DND-41 (cell line): ENCODE results near the gene PTCD2.

Experiments used
- ATAC-seq: fragments of 200-7000 bp; cut with Tn5 transposase; 3 replicates; pipeline ENCODE4 v1.9.1; 2021; ENCODE audit warnings: low read depth; ENCODE audit not compliant: insufficient read depth
- DNase-seq: peaks from one replicate; pipeline ENCODE4 v3.0.0-alpha.2; 2020
- H2AFZ ChIP-seq: 2 replicates; pipeline ENCODE4 v1.6.0; 2012; ENCODE audit warnings: low read depth, low read length
- H3K27ac ChIP-seq: 2 replicates; pipeline ENCODE4 v1.5.1; 2012; ENCODE audit warnings: low read length, inconsistent platforms
- H3K27me3 ChIP-seq: fragments of 200-600 bp; sonication (generic); 2 replicates; pipeline ENCODE4 v1.6.0; 2012; ENCODE audit warnings: low read length, mild to moderate bottlenecking, inconsistent platforms; ENCODE audit not compliant: insufficient read depth, poor library complexity
- H3K36me3 ChIP-seq: 2 replicates; pipeline ENCODE4 v1.5.1; 2012; ENCODE audit warnings: low read length, inconsistent platforms; ENCODE audit not compliant: insufficient read depth
- H3K4me1 ChIP-seq: 2 replicates; pipeline ENCODE4 v1.5.1; 2012; ENCODE audit warnings: mild to moderate bottlenecking, low read length; ENCODE audit not compliant: insufficient read depth
- H3K4me2 ChIP-seq: 2 replicates; pipeline ENCODE4 v1.6.0; 2012; ENCODE audit warnings: mild to moderate bottlenecking, moderate library complexity, low read length, inconsistent platforms; ENCODE audit not compliant: insufficient read depth
- H3K4me3 ChIP-seq, 2 experiments: fragments of 200-600 bp in 1 of 2; shearing (Covaris generic) in 1 of 2; 2 replicates each; pipeline ENCODE4 v1.5.1; 2012 to 2016; ENCODE audit warnings: inconsistent platforms in 2 of 2, low read length in 2 of 2, mild to moderate bottlenecking in 2 of 2, low read depth in 1 of 2, moderate library complexity in 1 of 2
- H3K79me2 ChIP-seq: 2 replicates; pipeline ENCODE4 v1.6.0; 2012; ENCODE audit warnings: low read length, inconsistent platforms; ENCODE audit not compliant: insufficient read depth
- H3K9ac ChIP-seq: 2 replicates; pipeline ENCODE4 v1.6.0; 2012; ENCODE audit warnings: low read depth, mild to moderate bottlenecking, inconsistent platforms, low read length, moderate library complexity
- H3K9me3 ChIP-seq: 2 replicates; pipeline ENCODE4 v1.5.1; 2012; ENCODE audit warnings: low read length, moderate library complexity, mild to moderate bottlenecking, inconsistent platforms; ENCODE audit not compliant: insufficient read depth, severe bottlenecking
- H4K20me1 ChIP-seq: 2 replicates; pipeline ENCODE4 v1.6.0; 2012; ENCODE audit warnings: low read length; ENCODE audit not compliant: insufficient read depth
- CTCF ChIP-seq: IDR thresholded peaks from 2 replicates; pipeline ENCODE4 v1.5.1; 2012; ENCODE audit warnings: borderline replicate concordance, low read length, moderate library complexity, mild to moderate bottlenecking; ENCODE audit not compliant: poor library complexity, severe bottlenecking; ENCODE audit errors: extremely low read depth
- EZH2 ChIP-seq: IDR thresholded peaks from 3 replicates; pipeline ENCODE4 v1.6.1; 2012; ENCODE audit warnings: borderline replicate concordance, low read depth, mild to moderate bottlenecking, moderate library complexity, low read length, inconsistent platforms; ENCODE audit not compliant: severe bottlenecking

PTCD2 gene

GRCh38 chr5:72273547-72273946 lies 46.6 kb upstream of the PTCD2 start:
- Histone ChIP-seq H3K27me3 (no peaks in the 10 kb centered on the region), H2AFZ (no peak overlapping the region), H3K79me2 (peaks cover 5% of the 10 kb centered on the region; the same call in 1 of the 2 replicates), H3K27ac (no peak overlapping the region), H4K20me1 (peaks cover 11% of the 10 kb centered on the region; the same call in 1 of the 2 replicates), H3K36me3 (peaks cover 8% of the 10 kb centered on the region; the same call in 1 of the 2 replicates), H3K4me2 (no peak overlapping the region), H3K9me3 (no peaks in the 10 kb centered on the region), H3K9ac (no peak overlapping the region), H3K4me1 (no peaks in the 10 kb centered on the region), H3K4me3 (no peak overlapping the region)
- no peak for ATAC-seq
- no peak for DNase-seq
- TF ChIP-seq CTCF (no peak), EZH2 (no peak)

DNA sequence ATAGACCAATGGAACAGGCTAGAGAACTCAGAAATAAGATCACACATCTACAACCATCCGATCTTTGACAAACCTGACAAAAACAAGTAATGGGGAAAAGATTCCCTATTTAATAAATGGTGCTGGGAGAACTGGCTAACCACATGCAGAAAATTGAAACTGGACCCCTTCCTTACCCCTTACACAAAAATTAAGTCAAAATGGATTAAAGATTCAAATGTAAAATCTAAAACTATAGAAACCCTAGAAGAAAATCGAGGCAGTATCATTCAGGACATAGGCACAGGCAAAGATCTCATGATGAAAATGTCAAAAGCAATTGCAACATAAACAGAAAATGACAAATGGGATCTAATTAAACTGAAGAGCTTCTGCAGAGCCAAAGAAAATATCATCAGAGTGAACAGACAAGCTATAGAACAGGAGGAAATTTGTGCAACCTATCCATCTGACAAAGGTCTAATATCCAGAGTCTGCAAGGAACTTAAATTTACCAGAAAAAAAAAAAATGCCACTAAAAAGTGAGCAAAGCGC lies 43.9 kb upstream of the PTCD2 start:
- H2AFZ ChIP-seq, result no peak overlapping the region
- no peaks in the 10 kb centered on the region for H3K9me3 ChIP-seq
- H3K27ac ChIP-seq, result no peak overlapping the region
- no peaks in the 10 kb centered on the region for H3K27me3 ChIP-seq
- TF ChIP-seq CTCF (no peak), EZH2 (no peak)
- H3K4me3 ChIP-seq, result no peak overlapping the region
- no peak for DNase-seq
- no peak overlapping the region for H3K9ac ChIP-seq
- peaks cover 25% of the 10 kb centered on the region; the same call in 1 of the 2 replicates for H3K36me3 ChIP-seq
- no peaks in the 10 kb centered on the region for H3K4me1 ChIP-seq
- H3K4me2 ChIP-seq, result no peak overlapping the region
- ATAC-seq, result no peak
- H4K20me1 ChIP-seq, result peaks cover 6% of the 10 kb centered on the region; the same call in 1 of the 2 replicates
- peaks cover 5% of the 10 kb centered on the region; the same call in 1 of the 2 replicates for H3K79me2 ChIP-seq

DNA sequence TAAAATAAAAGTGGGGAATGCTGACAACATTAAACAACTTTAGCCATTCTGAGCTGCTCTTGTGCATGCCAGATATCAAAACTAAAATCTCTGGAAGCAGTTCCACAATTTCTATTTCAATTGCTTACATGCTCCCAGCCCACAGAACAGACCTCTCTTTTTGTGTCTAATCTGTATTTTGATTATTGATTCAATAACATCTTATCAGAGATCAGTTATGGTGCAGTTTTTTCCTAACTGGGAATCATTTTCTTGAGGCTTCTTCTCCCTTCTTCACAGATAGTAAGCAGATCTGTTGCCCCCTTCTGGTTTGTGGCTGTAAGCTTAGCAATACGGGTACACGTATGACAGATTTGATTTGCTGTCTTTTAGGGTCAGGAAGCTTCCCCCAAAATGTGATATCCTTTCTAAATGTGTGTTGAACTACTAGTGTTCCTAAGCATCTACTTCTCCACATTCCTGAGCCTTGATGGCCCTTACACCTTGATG lies 39.5 kb upstream of the PTCD2 start:
- Histone ChIP-seq H3K27ac (no peak overlapping the region), H3K4me3 (no peak overlapping the region), H2AFZ (no peak overlapping the region), H3K4me2 (no peak overlapping the region), H3K27me3 (no peaks in the 10 kb centered on the region), H3K9ac (no peak overlapping the region), H3K4me1 (no peaks in the 10 kb centered on the region), H4K20me1 (peaks cover 2% of the 10 kb centered on the region; the same call in 1 of the 2 replicates), H3K36me3 (peaks cover 41% of the 10 kb centered on the region; the same call in 1 of the 2 replicates), H3K79me2 (no peaks in the 10 kb centered on the region; the same call in 1 of the 2 replicates), H3K9me3 (no peaks in the 10 kb centered on the region)
- DNase-seq (no peak), ATAC-seq (peak; percentile 50; the same call in 1 of the 3 replicates)
- TF ChIP-seq EZH2 (no peak), CTCF (peak; percentile 42)
